ENCODE results near the gene MEIKIN.

DNA sequence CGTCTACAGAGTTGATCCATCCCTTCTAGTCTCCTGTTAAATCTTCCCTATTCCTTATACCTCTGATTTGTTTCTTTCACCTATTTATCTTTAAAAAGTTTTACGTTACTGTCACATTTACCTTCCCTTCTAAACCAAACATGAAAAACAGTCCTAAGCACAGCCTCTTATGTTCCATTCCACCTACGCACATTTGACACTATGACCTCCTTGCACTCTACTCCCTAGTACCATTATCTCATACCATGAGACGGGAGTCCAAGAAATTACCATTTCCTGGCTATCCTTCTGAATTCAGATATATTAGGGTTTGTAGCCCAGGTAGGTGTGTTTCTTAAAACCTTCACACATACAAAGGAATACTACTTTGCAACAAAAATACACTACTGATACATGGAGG, 173.8 kb downstream of the MEIKIN start:
- TF ChIP-seq, protein P1, sequence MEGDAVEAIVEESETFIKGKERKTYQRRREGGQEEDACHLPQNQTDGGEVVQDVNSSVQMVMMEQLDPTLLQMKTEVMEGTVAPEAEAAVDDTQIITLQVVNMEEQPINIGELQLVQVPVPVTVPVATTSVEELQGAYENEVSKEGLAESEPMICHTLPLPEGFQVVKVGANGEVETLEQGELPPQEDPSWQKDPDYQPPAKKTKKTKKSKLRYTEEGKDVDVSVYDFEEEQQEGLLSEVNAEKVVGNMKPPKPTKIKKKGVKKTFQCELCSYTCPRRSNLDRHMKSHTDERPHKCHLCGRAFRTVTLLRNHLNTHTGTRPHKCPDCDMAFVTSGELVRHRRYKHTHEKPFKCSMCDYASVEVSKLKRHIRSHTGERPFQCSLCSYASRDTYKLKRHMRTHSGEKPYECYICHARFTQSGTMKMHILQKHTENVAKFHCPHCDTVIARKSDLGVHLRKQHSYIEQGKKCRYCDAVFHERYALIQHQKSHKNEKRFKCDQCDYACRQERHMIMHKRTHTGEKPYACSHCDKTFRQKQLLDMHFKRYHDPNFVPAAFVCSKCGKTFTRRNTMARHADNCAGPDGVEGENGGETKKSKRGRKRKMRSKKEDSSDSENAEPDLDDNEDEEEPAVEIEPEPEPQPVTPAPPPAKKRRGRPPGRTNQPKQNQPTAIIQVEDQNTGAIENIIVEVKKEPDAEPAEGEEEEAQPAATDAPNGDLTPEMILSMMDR (IDR thresholded peaks at IDR 0.05; ENCODE audit: extremely low read depth in 1 of 2, insufficient read depth in 1 of 2, low read depth in 1 of 2, low read length in 2 of 2), result no peak
- TF ChIP-seq POLR2A (IDR thresholded peaks at IDR 0.05; ENCODE audit: low read depth, low read length) (no peak), EZH2 (IDR thresholded peaks at IDR 0.05; ENCODE audit: borderline replicate concordance, low read depth, low read length, severe bottlenecking) (no peak), POLR2AphosphoS5 (IDR thresholded peaks at IDR 0.05; ENCODE audit: insufficient read depth, low read depth, low read length) (no peak), MYC (IDR thresholded peaks at IDR 0.05; ENCODE audit: low read depth, low read length) (no peak), GATA2 (IDR thresholded peaks at IDR 0.05; ENCODE audit: insufficient read depth, insufficient read length, low read depth, low read length) (no peak)
- TF ChIP-seq, protein P2, sequence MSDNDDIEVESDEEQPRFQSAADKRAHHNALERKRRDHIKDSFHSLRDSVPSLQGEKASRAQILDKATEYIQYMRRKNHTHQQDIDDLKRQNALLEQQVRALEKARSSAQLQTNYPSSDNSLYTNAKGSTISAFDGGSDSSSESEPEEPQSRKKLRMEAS (IDR thresholded peaks at IDR 0.05; ENCODE audit: insufficient read depth, insufficient read length), result no peak

Data from endothelial cell of umbilical vein (primary cell).